Tibial nerve (tissue), 4 donors: ENCODE data around the gene UNC80.

Experiments
- EP300 ChIP-seq, 2 donors: sonication (generic); formaldehyde crosslinking; IDR thresholded peaks; one replicate each; pipeline ENCODE4 v1.6.1; 2017; ENCODE audit warnings: antibody characterized with exemption in 2 of 2, mild to moderate bottlenecking in 1 of 2
- POLR2A ChIP-seq, 2 donors: fragments of 450-650 bp; IDR thresholded peaks; one replicate each; pipeline ENCODE4 v1.6.1; 2017; ENCODE audit warnings: antibody characterized with exemption in 2 of 2, mild to moderate bottlenecking in 2 of 2, moderate library complexity in 2 of 2
- TF ChIP-seq, protein P1 (sequence below), 5 experiments: fragments of 200-600 bp in 3 of 5; fragments of 450-650 bp in 2 of 5; sonication (generic) in 3 of 5; IDR thresholded peaks; one replicate each; pipeline ENCODE4 v1.5.1; 2016 to 2019; ENCODE audit warnings: antibody characterized with exemption in 5 of 5, mild to moderate bottlenecking in 3 of 5, moderate library complexity in 2 of 5

DNA sequence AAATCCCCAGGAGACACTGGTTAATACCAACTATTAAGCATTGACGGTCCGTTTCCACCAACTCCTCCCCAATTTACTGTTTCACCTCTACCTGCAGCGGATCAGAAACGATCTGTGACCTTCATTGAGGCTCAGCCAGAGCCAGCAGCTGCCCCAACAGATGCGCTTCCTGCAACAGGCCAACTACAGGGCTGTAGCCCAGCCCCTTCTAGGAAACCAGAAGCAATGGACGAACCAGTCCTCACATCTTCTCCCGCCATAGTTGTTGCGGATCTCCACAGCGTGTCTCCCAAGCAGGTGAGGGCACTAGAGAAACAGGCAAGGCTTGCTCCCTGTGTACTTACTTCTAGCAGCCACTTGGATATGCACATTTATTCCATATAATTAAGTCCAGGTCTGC, 222.3 kb downstream of the UNC80 start:
- TF ChIP-seq, protein P1, sequence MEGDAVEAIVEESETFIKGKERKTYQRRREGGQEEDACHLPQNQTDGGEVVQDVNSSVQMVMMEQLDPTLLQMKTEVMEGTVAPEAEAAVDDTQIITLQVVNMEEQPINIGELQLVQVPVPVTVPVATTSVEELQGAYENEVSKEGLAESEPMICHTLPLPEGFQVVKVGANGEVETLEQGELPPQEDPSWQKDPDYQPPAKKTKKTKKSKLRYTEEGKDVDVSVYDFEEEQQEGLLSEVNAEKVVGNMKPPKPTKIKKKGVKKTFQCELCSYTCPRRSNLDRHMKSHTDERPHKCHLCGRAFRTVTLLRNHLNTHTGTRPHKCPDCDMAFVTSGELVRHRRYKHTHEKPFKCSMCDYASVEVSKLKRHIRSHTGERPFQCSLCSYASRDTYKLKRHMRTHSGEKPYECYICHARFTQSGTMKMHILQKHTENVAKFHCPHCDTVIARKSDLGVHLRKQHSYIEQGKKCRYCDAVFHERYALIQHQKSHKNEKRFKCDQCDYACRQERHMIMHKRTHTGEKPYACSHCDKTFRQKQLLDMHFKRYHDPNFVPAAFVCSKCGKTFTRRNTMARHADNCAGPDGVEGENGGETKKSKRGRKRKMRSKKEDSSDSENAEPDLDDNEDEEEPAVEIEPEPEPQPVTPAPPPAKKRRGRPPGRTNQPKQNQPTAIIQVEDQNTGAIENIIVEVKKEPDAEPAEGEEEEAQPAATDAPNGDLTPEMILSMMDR (IDR thresholded peaks at IDR 0.05), result no peak
- no peak for TF ChIP-seq POLR2A (IDR thresholded peaks at IDR 0.05)
- no peak for TF ChIP-seq EP300 (IDR thresholded peaks at IDR 0.05)
